HEK293 (cell line): ENCODE results near the gene MAMDC2.
A peak's percentile ranks its signal among the peaks of the same experiment; 100 is the strongest.

Source experiments
- CTCF ChIA-PET: fragments of 350-600 bp; formaldehyde crosslinking; extraction: SDS; loops from one replicate; lab custom pipeline; 2021; ENCODE audit warnings: antibody characterized with exemption; lab: Yijun Ruan, JAX
- POLR2A ChIA-PET: fragments of 300-600 bp; formaldehyde crosslinking; extraction: SDS; loops from one replicate; lab custom pipeline; 2020; ENCODE audit warnings: antibody characterized with exemption, inconsistent platforms; lab: Yijun Ruan, JAX
- H3K27ac ChIP-seq: fragments of 200-500 bp; sonication (Bioruptor generic); 2 replicates; pipeline ENCODE4 v1.5.1; 2014; ENCODE audit warnings: low read depth, low read length, control low read depth, inconsistent platforms; ENCODE audit errors: extremely low read depth
- H3K36me3 ChIP-seq, 2 experiments: fragments of 200-500 bp in 1 of 2; sonication (Bioruptor generic) in 1 of 2; 1 replicate in 1 of 2; 2 replicates in 1 of 2; pipeline ENCODE4 v1.5.1; 2014 to 2017; ENCODE audit warnings: inconsistent platforms in 2 of 2, low read length in 2 of 2; ENCODE audit not compliant: control insufficient read depth in 2 of 2, insufficient read depth in 1 of 2
- H3K4me1 ChIP-seq: fragments of 200-500 bp; sonication (Bioruptor generic); 2 replicates; pipeline ENCODE4 v1.5.1; 2014; ENCODE audit warnings: mild to moderate bottlenecking, low read length, inconsistent platforms; ENCODE audit not compliant: control insufficient read depth, insufficient read depth
- H3K4me3 ChIP-seq: 2 replicates; pipeline ENCODE4 v1.5.1; 2011; ENCODE audit warnings: low read depth, mild to moderate bottlenecking, control low read depth, low read length, moderate library complexity
- H3K9me3 ChIP-seq: fragments of 200-500 bp; sonication (Bioruptor generic); 2 replicates; pipeline ENCODE4 v1.5.1; 2014; ENCODE audit warnings: low read depth, low read length, inconsistent platforms; ENCODE audit not compliant: control insufficient read depth, insufficient read depth
- CTCF ChIP-seq: fragments of 450-650 bp; formaldehyde crosslinking; IDR thresholded peaks from 2 replicates; pipeline ENCODE4 v1.5.1; 2016; ENCODE audit warnings: missing biosample characterization, missing genetic modification characterization
- GLI2 ChIP-seq: fragments of 450-650 bp; formaldehyde crosslinking; IDR thresholded peaks from 2 replicates; pipeline ENCODE4; 2017; ENCODE audit warnings: missing biosample characterization, missing genetic modification characterization, low read depth, borderline replicate concordance
- HOXD13 ChIP-seq: sonication (generic); formaldehyde crosslinking; IDR thresholded peaks from 2 replicates; pipeline ENCODE4 v1.8.0; 2022; ENCODE audit warnings: missing genetic modification reagents, borderline replicate concordance
- PRDM1 ChIP-seq: fragments of 450-650 bp; formaldehyde crosslinking; IDR thresholded peaks from 2 replicates; pipeline ENCODE4; 2016; ENCODE audit warnings: missing biosample characterization, missing genetic modification characterization
- SCRT2 ChIP-seq: fragments of 450-650 bp; formaldehyde crosslinking; IDR thresholded peaks from 2 replicates; pipeline ENCODE4 v1.5.1; 2016; ENCODE audit warnings: missing biosample characterization, missing genetic modification characterization
- TSHZ1 ChIP-seq: fragments of 450-650 bp; formaldehyde crosslinking; IDR thresholded peaks from 2 replicates; pipeline ENCODE4 v1.5.1; 2016; ENCODE audit warnings: missing biosample characterization, missing genetic modification characterization, borderline replicate concordance
- ZBTB10 ChIP-seq: fragments of 450-650 bp; formaldehyde crosslinking; IDR thresholded peaks from 2 replicates; pipeline ENCODE4 v1.5.1; 2016; ENCODE audit warnings: missing biosample characterization, missing genetic modification characterization
- ZBTB49 ChIP-seq: fragments of 450-650 bp; formaldehyde crosslinking; IDR thresholded peaks from 2 replicates; pipeline ENCODE4 v1.5.1; 2016; ENCODE audit warnings: missing biosample characterization, missing genetic modification characterization, low read depth
- ZNF175 ChIP-seq: fragments of 450-650 bp; formaldehyde crosslinking; IDR thresholded peaks from 2 replicates; pipeline ENCODE4 v1.5.1; 2016; ENCODE audit warnings: missing biosample characterization, missing genetic modification characterization
- ZNF2 ChIP-seq: fragments of 450-650 bp; formaldehyde crosslinking; IDR thresholded peaks from 2 replicates; pipeline ENCODE4 v1.5.1; 2016; ENCODE audit warnings: missing biosample characterization, missing genetic modification characterization
- ZNF529 ChIP-seq: fragments of 450-650 bp; formaldehyde crosslinking; IDR thresholded peaks from 2 replicates; pipeline ENCODE4 v1.5.1; 2017; ENCODE audit warnings: missing genetic modification characterization, missing biosample characterization; ENCODE audit not compliant: insufficient replicate concordance
- ZNF530 ChIP-seq: fragments of 450-650 bp; formaldehyde crosslinking; IDR thresholded peaks from 2 replicates; pipeline ENCODE4 v1.5.1; 2016; ENCODE audit warnings: low read depth, missing biosample characterization, missing genetic modification characterization
- ZNF555 ChIP-seq: fragments of 450-650 bp; formaldehyde crosslinking; conservative IDR thresholded peaks from 2 replicates; pipeline ENCODE4 v1.5.1; 2017; ENCODE audit warnings: missing biosample characterization, mild to moderate bottlenecking, missing genetic modification characterization, inconsistent platforms
- ZNF654 ChIP-seq: fragments of 450-650 bp; formaldehyde crosslinking; IDR thresholded peaks from 2 replicates; pipeline ENCODE4 v1.5.1; 2016; ENCODE audit warnings: low read depth, missing biosample characterization, missing genetic modification characterization
- ZNF837 ChIP-seq: fragments of 450-650 bp; formaldehyde crosslinking; IDR thresholded peaks from 2 replicates; pipeline ENCODE4 v1.5.1; 2016; ENCODE audit warnings: missing biosample characterization, missing genetic modification characterization

MAMDC2 gene

GRCh38 chr9:70113403-70114022 lies 69.9 kb downstream of the MAMDC2 start:
- ChIA-PET CTCF (interaction anchor here (0.6 to 10.0 kb wide), 43 partner anchors 7 to 691 kb away, joined by 3 to 484 read pairs (median 4); partner anchors contain the start of gene APBA1), POLR2A (interaction anchor here (0.8 kb wide), 1 partner anchor 137 kb away, joined by 15 read pairs; no protein-coding TSS in a partner anchor)
- Histone ChIP-seq H3K4me3 (no peak overlapping the region), H3K9me3 (no peaks in the 10 kb centered on the region), H3K4me1 (no peaks in the 10 kb centered on the region), H3K27ac (no peak overlapping the region), H3K36me3 (no peaks in the 10 kb centered on the region)
- peak; percentile 55; the same call in 1 of the 2 replicates for TF ChIP-seq ZNF2 (tag by site-specific recombination)
- no peak for TF ChIP-seq PRDM1 (tag by site-specific recombination)
- 0 out of 2 replicates have a peak, but pooled peaks have one; percentile 28 for TF ChIP-seq CTCF
- TF ChIP-seq SCRT2 = peak; percentile 41; the same call in 1 of the 2 replicates
- peak; percentile 62 for TF ChIP-seq ZNF654 (tag by site-specific recombination)

GRCh38 chr9:70114898-70115297 lies 71.2 kb downstream of the MAMDC2 start:
- CTCF ChIA-PET = interaction anchor here (0.6 to 10.0 kb wide), 13 partner anchors 11 to 693 kb away, joined by 3 to 484 read pairs (median 13); partner anchors contain the start of gene APBA1
- Histone ChIP-seq H3K9me3 (no peaks in the 10 kb centered on the region), H3K4me1 (no peaks in the 10 kb centered on the region)
- no peak for TF ChIP-seq TSHZ1 (tag by site-specific recombination)
- TF ChIP-seq ZNF529 (tag by site-specific recombination) = no peak
- TF ChIP-seq HOXD13 (CRISPR knock-in tag) = no peak
- no peak for TF ChIP-seq ZNF555 (tag by site-specific recombination)
- TF ChIP-seq ZBTB49 = no peak
- no peak for TF ChIP-seq GLI2 (tag by site-specific recombination)
- TF ChIP-seq, all 188 proteins: peak for 0
- POLR2A ChIA-PET = no interaction called here
- Histone ChIP-seq H3K36me3 (no peaks in the 10 kb centered on the region), H3K27ac (no peak overlapping the region), H3K4me3 (no peak overlapping the region)

- H3K27ac ChIP-seq = no peak overlapping the region
- no peak overlapping the region for H3K4me3 ChIP-seq
- no peaks in the 10 kb centered on the region for H3K36me3 ChIP-seq
- ChIA-PET CTCF (interaction anchor here (0.6 to 5.8 kb wide), 2 partner anchors 6 to 122 kb away, joined by 3 to 54 read pairs; no protein-coding TSS in a partner anchor), POLR2A (no interaction called here)
- H3K4me1 ChIP-seq = no peaks in the 10 kb centered on the region
- H3K9me3 ChIP-seq = no peaks in the 10 kb centered on the region
- no peak for TF ChIP-seq ZNF175 (tag by site-specific recombination)
- TF ChIP-seq ZNF530 (tag by site-specific recombination) = no peak
- no peak for TF ChIP-seq ZBTB49
- TF ChIP-seq ZNF837 = no peak
- no peak for TF ChIP-seq ZBTB10
Measured at GRCh38 chr9:70117835-70118319, 74.2 kb downstream of the MAMDC2 start.
